VCaP (cell line): ENCODE results near the gene IGF1R.

Experiments used
- H3K27ac ChIP-seq: fragments of 450-650 bp; 2 replicates; pipeline ENCODE4 v1.5.1; 2017
- TF ChIP-seq, protein P1 (sequence below): fragments of 450-650 bp; conservative IDR thresholded peaks from 2 replicates; pipeline ENCODE4 v1.5.1; 2017; ENCODE audit warnings: mild to moderate bottlenecking, moderate library complexity

Gene IGF1R

DNA sequence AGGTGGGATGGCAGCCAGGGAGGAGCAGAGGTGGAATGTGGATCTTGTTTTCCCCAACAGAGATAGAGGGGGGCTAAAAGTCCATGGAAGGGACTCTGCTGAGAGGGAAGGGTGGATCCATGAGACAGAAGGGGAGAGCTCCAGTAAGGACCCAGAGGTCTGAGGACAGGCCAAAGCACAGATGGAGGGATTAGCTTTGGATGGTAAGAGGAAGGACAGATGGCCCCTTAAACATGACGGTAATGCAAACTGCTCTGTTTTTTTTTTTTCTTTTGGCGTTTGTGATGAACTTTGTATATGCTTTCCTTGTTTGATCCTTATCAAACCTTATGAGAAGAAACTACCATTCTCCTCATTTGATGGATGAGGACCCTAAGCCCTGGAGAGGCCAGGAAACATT, 96.2 kb downstream of the IGF1R start:
- TF ChIP-seq, protein P1, sequence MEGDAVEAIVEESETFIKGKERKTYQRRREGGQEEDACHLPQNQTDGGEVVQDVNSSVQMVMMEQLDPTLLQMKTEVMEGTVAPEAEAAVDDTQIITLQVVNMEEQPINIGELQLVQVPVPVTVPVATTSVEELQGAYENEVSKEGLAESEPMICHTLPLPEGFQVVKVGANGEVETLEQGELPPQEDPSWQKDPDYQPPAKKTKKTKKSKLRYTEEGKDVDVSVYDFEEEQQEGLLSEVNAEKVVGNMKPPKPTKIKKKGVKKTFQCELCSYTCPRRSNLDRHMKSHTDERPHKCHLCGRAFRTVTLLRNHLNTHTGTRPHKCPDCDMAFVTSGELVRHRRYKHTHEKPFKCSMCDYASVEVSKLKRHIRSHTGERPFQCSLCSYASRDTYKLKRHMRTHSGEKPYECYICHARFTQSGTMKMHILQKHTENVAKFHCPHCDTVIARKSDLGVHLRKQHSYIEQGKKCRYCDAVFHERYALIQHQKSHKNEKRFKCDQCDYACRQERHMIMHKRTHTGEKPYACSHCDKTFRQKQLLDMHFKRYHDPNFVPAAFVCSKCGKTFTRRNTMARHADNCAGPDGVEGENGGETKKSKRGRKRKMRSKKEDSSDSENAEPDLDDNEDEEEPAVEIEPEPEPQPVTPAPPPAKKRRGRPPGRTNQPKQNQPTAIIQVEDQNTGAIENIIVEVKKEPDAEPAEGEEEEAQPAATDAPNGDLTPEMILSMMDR: no peak
- H3K27ac ChIP-seq: no peak overlapping the region

DNA sequence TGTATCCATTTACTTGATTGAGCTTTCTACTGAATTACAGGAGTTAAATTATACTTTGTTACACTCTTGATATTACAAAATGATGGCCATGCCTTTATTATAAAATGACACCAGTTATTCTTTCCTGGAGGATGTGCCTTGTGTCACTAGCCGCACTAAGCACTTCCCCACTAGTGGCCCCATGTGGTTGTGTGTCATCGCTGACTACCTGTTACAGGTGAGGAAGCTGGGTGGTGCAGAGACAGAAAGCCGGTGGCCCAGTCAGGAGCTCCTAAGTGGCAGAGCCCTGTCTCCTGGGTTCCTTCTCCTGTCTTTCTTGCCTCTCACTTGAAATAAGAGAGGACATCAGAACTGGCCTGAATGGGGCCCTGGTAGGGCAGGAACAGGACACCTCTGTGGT, 96.8 kb downstream of the IGF1R start:
- no peak overlapping the region for H3K27ac ChIP-seq
- TF ChIP-seq, protein P1: no peak

DNA sequence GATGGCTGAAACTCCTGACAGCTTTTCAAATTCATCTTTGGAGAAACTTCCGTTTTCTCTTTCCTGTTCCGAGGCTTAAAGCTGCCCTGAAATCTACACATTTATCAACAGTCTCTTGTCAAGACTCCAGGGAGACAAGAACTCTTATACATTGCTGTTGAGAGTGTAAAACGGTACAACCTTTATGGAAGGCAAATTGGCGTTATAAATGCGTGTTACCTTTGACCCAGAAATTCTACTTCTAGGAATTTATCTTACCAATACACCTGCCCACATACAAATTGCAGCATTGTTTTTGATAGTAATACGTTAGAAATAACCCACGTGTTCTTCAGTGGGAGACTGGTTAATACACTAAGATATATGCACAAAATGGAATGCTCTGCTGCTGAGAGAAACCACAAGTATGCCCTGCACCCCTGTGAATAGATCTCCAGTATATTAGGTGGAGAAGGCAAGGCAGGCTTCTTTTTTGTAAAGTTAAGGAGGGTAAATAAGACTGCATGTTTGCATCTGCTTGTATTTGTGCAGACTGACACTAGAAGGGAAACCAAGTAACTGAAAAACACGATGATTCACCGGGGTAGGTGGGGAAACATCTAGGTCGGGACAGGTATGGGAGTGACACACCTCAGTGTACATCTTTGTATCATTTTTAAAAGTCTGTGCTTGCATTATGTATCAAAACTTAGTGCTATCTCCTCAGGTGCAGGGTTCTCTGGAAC, 97.5 kb downstream of the IGF1R start:
- TF ChIP-seq, protein P1: no peak
- no peak overlapping the region for H3K27ac ChIP-seq

DNA sequence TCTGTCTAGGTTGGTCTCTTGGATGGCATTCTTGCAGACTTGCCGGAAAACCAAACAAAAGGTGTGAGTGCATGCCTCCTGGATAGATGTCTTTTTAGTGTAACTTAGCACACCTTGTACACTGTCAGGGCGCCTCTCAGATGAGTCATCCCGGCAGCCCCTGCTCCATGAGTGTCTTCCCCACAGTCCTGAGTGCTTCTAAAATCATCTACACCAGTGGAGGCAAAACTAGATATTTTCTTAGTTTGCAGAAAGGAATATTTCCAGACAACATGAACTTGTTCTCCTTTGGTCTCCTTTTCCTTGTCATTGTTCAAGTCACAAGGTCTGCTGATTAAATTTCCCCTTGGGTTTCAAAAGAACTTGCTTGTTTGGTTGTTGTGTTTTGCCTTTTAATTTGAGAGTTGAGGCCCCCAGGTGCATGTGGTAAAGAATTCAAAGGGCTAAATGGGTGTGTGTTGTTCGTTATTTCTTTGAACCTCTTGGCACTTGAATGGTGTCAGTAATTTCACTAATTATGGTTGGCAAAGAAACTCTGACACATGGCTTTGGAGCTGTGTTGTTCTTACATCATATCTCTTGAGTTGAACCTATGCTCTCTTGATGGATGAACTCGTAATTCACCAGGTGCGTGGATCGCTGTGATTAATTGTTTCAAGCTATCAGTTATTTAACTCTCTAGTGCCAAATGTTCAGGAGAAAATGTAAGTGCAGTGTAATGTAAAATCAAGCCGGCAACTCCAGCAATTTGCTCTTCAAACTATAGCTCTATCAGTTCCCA, 98.2 kb downstream of the IGF1R start:
- TF ChIP-seq, protein P1: no peak
- H3K27ac ChIP-seq: no peak overlapping the region

DNA sequence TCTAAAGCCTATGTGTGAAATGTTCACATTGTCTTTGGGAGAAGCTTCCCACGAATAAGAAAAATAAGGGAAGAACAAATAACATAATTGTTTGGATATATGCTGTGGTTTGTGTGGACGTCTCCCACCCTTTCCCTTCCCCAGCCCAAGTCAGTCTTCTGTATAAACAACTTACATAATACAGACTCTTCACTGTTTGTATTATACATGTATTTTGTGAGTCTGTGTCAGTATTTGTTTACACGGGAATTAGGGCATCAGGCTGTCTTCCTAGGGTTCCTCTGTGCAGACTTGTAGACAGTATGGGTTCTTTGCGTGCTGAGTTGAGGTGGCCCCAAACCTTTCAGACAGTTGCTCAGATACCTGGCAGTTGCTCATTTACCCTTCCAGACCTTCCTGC, 103.4 kb downstream of the IGF1R start:
- TF ChIP-seq, protein P1: no peak
- H3K27ac ChIP-seq: peak overlapping the region; percentile 8

DNA sequence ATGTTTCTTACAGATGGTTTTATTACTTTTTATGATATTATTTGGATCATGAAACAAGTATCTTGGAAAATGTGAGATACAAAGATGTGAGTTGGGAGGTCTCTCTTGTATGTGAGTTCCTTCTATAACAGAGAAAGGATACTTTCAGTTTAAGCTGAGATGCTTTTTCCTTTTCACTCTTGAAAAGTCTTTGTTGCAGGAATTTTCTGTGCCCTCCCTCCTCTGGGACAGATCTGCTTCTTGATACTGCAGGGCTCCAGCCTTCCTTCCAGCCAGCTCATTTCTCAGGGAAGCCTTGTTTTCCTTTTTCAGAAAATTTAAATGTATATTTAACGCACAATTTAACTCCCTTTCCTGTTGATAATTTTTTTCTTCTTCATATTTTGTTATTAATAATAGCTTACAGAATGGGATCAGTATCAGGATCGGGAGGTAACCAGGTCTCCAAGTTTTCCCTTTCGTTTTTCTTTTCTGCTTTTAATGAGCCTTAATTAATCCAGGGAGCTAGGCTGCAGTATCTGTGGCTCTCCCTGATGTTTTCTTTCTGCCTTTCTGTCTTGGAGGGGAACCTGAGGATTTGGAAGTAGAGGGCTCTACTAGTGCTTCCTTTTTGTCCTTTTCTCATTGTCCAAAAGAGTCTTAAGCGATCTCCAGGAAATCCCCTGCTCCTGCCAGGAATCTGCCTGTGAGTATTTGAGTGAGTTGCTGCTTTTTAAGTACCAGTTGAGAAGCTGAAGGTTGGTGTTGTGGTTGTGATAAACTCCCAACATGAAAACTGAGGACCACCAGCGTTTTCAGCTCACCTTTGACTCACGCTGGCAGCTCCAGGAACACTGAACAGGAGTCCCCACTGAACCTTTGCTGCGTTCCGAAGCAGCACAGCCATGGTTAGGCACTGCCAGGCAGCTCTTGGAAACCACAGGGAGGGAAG, 105.7 kb downstream of the IGF1R start:
- peak overlapping the region; percentile 49 for H3K27ac ChIP-seq
- TF ChIP-seq, protein P1: no peak

DNA sequence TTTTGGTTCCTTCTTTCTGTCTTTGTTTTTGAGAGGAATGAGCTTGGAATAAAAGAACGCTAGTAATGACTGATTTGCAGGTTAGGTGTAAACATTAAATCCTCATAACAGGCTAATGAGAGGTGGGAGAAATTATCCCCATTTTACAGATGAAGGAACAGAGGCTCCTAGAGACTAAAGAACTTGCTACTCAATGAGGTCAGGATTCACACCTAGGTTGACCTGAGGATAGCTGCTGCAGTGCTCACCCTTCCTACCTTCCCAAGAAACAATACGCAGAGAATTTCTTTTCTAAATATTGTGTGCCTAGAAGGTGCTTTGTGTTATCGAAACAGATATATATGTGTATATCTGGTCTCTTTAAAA, 106.3 kb downstream of the IGF1R start:
- peak overlapping the region; percentile 49 for H3K27ac ChIP-seq
- TF ChIP-seq, protein P1: no peak
